GF-D8 (cell line): Measurements from ENCODE around the gene HEXIM2.
"Not testable (repeated sequence)": the region's sequence is repeated elsewhere in the genome, so short reads cannot be mapped to it uniquely, and the experiment has no call there.

Experiments
- DNase-seq: peaks from one replicate; lab custom pipeline; 2025; lab: John Stamatoyannopoulos, UW

Gene HEXIM2

GRCh38 chr17:45161288-45162024 lies at the start of gene HEXIM2:
Gene HEXIM2 (plus strand): TSS chr17:45161875. CDS start chr17:45162794, 919 bp downstream.
- DNase-seq: peak; percentile 99

- no peak for DNase-seq
These were observed 48.9 kb upstream of the HEXIM2 start for GRCh38 chr17:45112559-45113423.

- DNase-seq: no peak
These were observed 48.3 kb upstream of the HEXIM2 start for GRCh38 chr17:45113424-45113754.

- no peak for DNase-seq
These were observed 47.4 kb upstream of the HEXIM2 start for GRCh38 chr17:45114117-45114932.

GRCh38 chr17:45115015-45115625 lies 46.6 kb upstream of the HEXIM2 start:
- DNase-seq: no peak

GRCh38 chr17:45115871-45116270 lies 45.8 kb upstream of the HEXIM2 start:
- DNase-seq: no peak

GRCh38 chr17:45116434-45117016 lies 45.1 kb upstream of the HEXIM2 start:
- no peak for DNase-seq

- no peak for DNase-seq
These were observed 44.3 kb upstream of the HEXIM2 start for GRCh38 chr17:45117334-45117733.

GRCh38 chr17:45117848-45118646 lies 43.6 kb upstream of the HEXIM2 start:
- no peak for DNase-seq

- DNase-seq: no peak
These were observed 43.0 kb upstream of the HEXIM2 start for GRCh38 chr17:45118691-45119090.

- DNase-seq: no peak
These were observed 41.7 kb upstream of the HEXIM2 start for GRCh38 chr17:45119964-45120363.

GRCh38 chr17:45120558-45120957 lies 41.1 kb upstream of the HEXIM2 start:
- DNase-seq: no peak

- no peak for DNase-seq
These were observed 40.6 kb upstream of the HEXIM2 start for GRCh38 chr17:45121055-45121454.

- DNase-seq: no peak
These were observed 38.5 kb upstream of the HEXIM2 start for GRCh38 chr17:45123076-45123770.

GRCh38 chr17:45123930-45124796 lies 37.5 kb upstream of the HEXIM2 start:
- peak; percentile 51 for DNase-seq

GRCh38 chr17:45124797-45125122 lies 36.9 kb upstream of the HEXIM2 start:
- not testable (repeated sequence) for DNase-seq

- DNase-seq: no peak
These were observed 36.2 kb upstream of the HEXIM2 start for GRCh38 chr17:45125509-45125908.

- peak; percentile 55 for DNase-seq
These were observed 34.5 kb upstream of the HEXIM2 start for GRCh38 chr17:45127207-45127547.

- DNase-seq: peak; percentile 25
These were observed 34.0 kb upstream of the HEXIM2 start for GRCh38 chr17:45127548-45128300.
